OCI-LY7 (cell line): ENCODE data around the gene KAZN.

ENCODE experiments used
- EZH2phosphoT487 ChIP-seq: fragments of 200-600 bp; sonication (generic); IDR thresholded peaks from 2 replicates; pipeline ENCODE4 v1.6.1; 2018; ENCODE audit warnings: low read depth, borderline replicate concordance, mild to moderate bottlenecking, mixed run types, antibody characterized with exemption, low read length, moderate library complexity, mixed read lengths
- TF ChIP-seq, protein P1 (sequence below): fragments of 200-600 bp; sonication (generic); conservative IDR thresholded peaks from 2 replicates; pipeline ENCODE4 v1.5.1; 2014; ENCODE audit warnings: mild to moderate bottlenecking, antibody characterized with exemption, low read length, moderate library complexity, mixed read lengths

DNA sequence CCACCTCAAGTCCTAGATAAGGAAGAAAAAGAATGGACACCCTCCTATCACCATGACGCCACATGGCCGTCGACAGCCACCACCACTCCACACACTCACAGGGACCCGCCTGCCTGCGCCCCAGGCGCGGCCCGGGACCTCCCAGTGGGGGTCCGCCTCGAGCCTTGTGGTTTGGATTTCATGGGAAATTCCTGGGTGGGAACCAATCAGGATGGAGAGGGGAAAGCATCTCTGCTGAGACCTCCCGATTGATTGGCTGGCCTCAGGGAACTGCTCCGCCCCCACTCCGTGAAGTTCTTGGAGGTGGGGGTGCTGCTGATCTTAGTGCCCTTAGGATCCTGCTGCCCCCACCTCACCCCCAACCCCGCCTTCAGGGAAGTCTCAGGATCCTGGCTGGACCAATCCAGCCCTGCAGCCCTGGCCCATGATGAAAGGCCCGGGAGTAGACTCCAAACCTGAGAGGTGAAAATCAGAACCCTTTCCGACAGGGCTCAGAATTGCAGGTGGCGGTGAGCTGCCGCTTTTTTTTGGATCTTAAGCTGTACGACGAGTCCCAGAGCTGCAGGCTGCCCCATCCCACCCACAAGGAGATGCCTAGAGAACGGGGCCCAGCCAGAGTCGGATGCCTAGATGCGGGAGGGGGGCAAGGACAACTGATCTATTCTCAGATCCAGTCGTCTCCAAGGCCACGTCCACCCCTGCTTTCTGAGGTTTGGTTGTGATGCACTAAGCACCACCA is 526.0 kb downstream of the KAZN start:
- TF ChIP-seq, protein P1, sequence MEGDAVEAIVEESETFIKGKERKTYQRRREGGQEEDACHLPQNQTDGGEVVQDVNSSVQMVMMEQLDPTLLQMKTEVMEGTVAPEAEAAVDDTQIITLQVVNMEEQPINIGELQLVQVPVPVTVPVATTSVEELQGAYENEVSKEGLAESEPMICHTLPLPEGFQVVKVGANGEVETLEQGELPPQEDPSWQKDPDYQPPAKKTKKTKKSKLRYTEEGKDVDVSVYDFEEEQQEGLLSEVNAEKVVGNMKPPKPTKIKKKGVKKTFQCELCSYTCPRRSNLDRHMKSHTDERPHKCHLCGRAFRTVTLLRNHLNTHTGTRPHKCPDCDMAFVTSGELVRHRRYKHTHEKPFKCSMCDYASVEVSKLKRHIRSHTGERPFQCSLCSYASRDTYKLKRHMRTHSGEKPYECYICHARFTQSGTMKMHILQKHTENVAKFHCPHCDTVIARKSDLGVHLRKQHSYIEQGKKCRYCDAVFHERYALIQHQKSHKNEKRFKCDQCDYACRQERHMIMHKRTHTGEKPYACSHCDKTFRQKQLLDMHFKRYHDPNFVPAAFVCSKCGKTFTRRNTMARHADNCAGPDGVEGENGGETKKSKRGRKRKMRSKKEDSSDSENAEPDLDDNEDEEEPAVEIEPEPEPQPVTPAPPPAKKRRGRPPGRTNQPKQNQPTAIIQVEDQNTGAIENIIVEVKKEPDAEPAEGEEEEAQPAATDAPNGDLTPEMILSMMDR = no peak
- no peak for TF ChIP-seq EZH2phosphoT487
